Measurements from ENCODE around the gene PTPRS.

PTPRS gene

DNA sequence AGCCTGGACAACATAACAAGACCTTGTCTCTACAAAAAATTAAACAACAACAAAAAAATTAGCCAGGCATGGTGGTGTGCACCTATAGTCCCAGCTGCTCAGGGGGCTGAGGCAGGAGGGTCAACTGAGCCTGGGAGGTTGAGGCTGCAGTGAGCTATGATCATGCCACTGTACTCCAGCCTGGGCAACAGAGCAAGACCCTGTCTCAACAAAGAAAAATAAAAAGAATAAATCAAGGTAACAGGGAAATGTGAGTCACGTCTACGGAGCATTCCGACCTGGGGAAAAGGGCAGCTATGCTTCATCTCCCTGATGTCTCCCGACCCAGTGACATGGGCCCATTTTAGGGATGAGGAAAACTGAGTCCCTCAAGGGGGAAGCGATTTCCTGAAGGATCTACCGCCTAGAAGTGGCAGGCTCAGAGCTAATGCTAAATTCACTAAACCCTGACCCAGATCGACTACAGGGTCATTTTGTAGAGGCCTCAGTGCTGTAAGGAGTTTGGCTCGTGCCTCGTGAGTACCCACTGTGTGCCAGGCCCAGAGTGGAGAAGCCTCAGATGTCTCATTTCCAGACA, 19.5 kb downstream of the PTPRS start:
- CTCF ChIA-PET, result interaction anchor here (0.6 to 1.3 kb wide), 2 partner anchors 9 to 56 kb away, joined by 3 to 4 read pairs; no protein-coding TSS in a partner anchor
- POLR2A ChIA-PET, result interaction anchor here (0.6 kb wide), 1 partner anchor 12 kb away, joined by 3 read pairs; no protein-coding TSS in a partner anchor
- H3K4me1 ChIP-seq (ENCODE audit: control insufficient read depth, insufficient read depth, low read length), result no peaks in the 10 kb centered on the region; the same call in 1 of the 2 replicates
- H3K4me3 ChIP-seq (ENCODE audit: low read depth, low read length), result no peak overlapping the region
- no peak overlapping the region for H3K27ac ChIP-seq (ENCODE audit: extremely low read depth, low read depth, low read length)
- H3K36me3 ChIP-seq (ENCODE audit: control insufficient read depth in 2 of 2, insufficient read depth in 1 of 2, low read length in 2 of 2), result no peaks in the 10 kb centered on the region
- H3K9me3 ChIP-seq (ENCODE audit: control insufficient read depth, insufficient read depth, low read depth, low read length), result no peaks in the 10 kb centered on the region
- TF ChIP-seq ZBTB1 (tag by site-specific recombination; IDR thresholded peaks at IDR 0.05), result no peak
- peak; percentile 88 for TF ChIP-seq ZNF121 (tag by site-specific recombination; IDR thresholded peaks at IDR 0.05)

DNA sequence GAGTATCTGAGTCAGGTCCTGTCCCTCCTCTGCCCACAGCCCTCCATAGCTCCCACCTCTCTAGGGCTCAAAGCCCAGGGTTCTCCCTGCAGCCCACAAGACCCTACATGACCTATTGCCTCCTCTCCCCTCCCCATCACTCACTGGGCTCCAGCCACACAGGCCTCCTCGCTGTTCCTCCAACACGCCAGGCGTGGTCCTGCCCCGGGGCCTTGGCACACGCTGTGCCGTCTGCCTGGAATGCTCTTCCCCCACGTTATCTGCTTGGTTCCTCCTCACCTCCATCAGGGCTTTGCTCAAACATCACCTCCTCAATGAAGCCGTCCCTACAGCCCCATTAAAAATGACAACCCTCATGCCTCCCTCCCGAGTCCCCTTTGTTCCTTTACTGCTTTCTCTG, 21.1 kb downstream of the PTPRS start:
- Histone ChIP-seq H3K4me1 (ENCODE audit: control insufficient read depth, insufficient read depth, low read length) (no peaks in the 10 kb centered on the region; the same call in 1 of the 2 replicates), H3K36me3 (ENCODE audit: control insufficient read depth in 2 of 2, insufficient read depth in 1 of 2, low read length in 2 of 2) (no peaks in the 10 kb centered on the region), H3K4me3 (ENCODE audit: low read depth, low read length) (no peak overlapping the region), H3K27ac (ENCODE audit: extremely low read depth, low read depth, low read length) (no peak overlapping the region), H3K9me3 (ENCODE audit: control insufficient read depth, insufficient read depth, low read depth, low read length) (no peaks in the 10 kb centered on the region)
- CTCF ChIA-PET, result interaction anchor here (0.6 to 0.7 kb wide), 2 partner anchors 126 to 169 kb away, joined by 4 to 5 read pairs; no protein-coding TSS in a partner anchor
- POLR2A ChIA-PET, result no interaction called here
- TF ChIP-seq, protein P1, sequence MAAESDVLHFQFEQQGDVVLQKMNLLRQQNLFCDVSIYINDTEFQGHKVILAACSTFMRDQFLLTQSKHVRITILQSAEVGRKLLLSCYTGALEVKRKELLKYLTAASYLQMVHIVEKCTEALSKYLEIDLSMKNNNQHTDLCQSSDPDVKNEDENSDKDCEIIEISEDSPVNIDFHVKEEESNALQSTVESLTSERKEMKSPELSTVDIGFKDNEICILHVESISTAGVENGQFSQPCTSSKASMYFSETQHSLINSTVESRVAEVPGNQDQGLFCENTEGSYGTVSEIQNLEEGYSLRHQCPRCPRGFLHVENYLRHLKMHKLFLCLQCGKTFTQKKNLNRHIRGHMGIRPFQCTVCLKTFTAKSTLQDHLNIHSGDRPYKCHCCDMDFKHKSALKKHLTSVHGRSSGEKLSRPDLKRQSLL (tag by site-specific recombination; IDR thresholded peaks at IDR 0.05), result no peak
- TF ChIP-seq, protein P2, sequence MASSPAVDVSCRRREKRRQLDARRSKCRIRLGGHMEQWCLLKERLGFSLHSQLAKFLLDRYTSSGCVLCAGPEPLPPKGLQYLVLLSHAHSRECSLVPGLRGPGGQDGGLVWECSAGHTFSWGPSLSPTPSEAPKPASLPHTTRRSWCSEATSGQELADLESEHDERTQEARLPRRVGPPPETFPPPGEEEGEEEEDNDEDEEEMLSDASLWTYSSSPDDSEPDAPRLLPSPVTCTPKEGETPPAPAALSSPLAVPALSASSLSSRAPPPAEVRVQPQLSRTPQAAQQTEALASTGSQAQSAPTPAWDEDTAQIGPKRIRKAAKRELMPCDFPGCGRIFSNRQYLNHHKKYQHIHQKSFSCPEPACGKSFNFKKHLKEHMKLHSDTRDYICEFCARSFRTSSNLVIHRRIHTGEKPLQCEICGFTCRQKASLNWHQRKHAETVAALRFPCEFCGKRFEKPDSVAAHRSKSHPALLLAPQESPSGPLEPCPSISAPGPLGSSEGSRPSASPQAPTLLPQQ (tag by site-specific recombination; IDR thresholded peaks at IDR 0.05), result no peak
- TF ChIP-seq ZNF16 (tag by site-specific recombination; IDR thresholded peaks at IDR 0.05; ENCODE audit: low read depth) (0 out of 2 replicates have a peak, but pooled peaks have one; percentile 53), OVOL3 (tag by site-specific recombination; IDR thresholded peaks at IDR 0.05) (no peak), ZNF623 (tag by site-specific recombination; IDR thresholded peaks at IDR 0.05) (peak; percentile 92)

- Histone ChIP-seq H3K9me3 (ENCODE audit: control insufficient read depth, insufficient read depth, low read depth, low read length) (no peaks in the 10 kb centered on the region), H3K36me3 (ENCODE audit: control insufficient read depth in 2 of 2, insufficient read depth in 1 of 2, low read length in 2 of 2) (no peaks in the 10 kb centered on the region), H3K4me3 (ENCODE audit: low read depth, low read length) (no peak overlapping the region), H3K4me1 (ENCODE audit: control insufficient read depth, insufficient read depth, low read length) (no peaks in the 10 kb centered on the region; the same call in 1 of the 2 replicates), H3K27ac (ENCODE audit: extremely low read depth, low read depth, low read length) (no peak overlapping the region)
- ChIA-PET POLR2A (interaction anchor here (1.5 kb wide), 1 partner anchor 25 kb away, joined by 3 read pairs; no protein-coding TSS in a partner anchor), CTCF (interaction anchor here (0.6 kb wide), 1 partner anchor 53 kb away, joined by 3 read pairs; no protein-coding TSS in a partner anchor)
- TF ChIP-seq ZNF24 (tag by site-specific recombination; IDR thresholded peaks at IDR 0.05) (peak; percentile 48; the same call in 1 of the 2 replicates), ZNF221 (tag by site-specific recombination; IDR thresholded peaks at IDR 0.05; ENCODE audit: borderline replicate concordance) (no peak), ZNF580 (tag by site-specific recombination; IDR thresholded peaks at IDR 0.05) (no peak), RBAK (tag by site-specific recombination; IDR thresholded peaks at IDR 0.05) (no peak)
These were observed 22.3 kb downstream of the PTPRS start for GRCh38 chr19:5318306-5318705.

- ChIA-PET CTCF (no interaction called here), POLR2A (no interaction called here)
- H3K36me3 ChIP-seq (ENCODE audit: control insufficient read depth in 2 of 2, insufficient read depth in 1 of 2, low read length in 2 of 2), result no peaks in the 10 kb centered on the region
These were observed 23.3 kb downstream of the PTPRS start for GRCh38 chr19:5317321-5317720.

More at GRCh38 chr19:5317321-5317720, 23.3 kb downstream of the PTPRS start:
- Histone ChIP-seq H3K27ac (ENCODE audit: extremely low read depth, low read depth, low read length) (no peak overlapping the region), H3K4me1 (ENCODE audit: control insufficient read depth, insufficient read depth, low read length) (no peaks in the 10 kb centered on the region; the same call in 1 of the 2 replicates), H3K9me3 (ENCODE audit: control insufficient read depth, insufficient read depth, low read depth, low read length) (no peaks in the 10 kb centered on the region), H3K4me3 (ENCODE audit: low read depth, low read length) (no peak overlapping the region)
- TF ChIP-seq BCL11A (tag by site-specific recombination; IDR thresholded peaks at IDR 0.05; ENCODE audit: low read depth), result no peak
- TF ChIP-seq ZNF10 (tag by site-specific recombination; IDR thresholded peaks at IDR 0.05), result no peak
- peak; percentile 84 for TF ChIP-seq ZNF768 (tag by site-specific recombination; IDR thresholded peaks at IDR 0.05)
- TF ChIP-seq ZNF473 (tag by site-specific recombination; IDR thresholded peaks at IDR 0.05), result no peak
